GM12892 (cell line): ENCODE data around the gene KIF4A.
A peak's percentile ranks its signal among the peaks of the same experiment; 100 is the strongest.
"Not testable (repeated sequence)": the region's sequence is repeated elsewhere in the genome, so short reads cannot be mapped to it uniquely, and the experiment has no call there.

Source experiments
- DNase-seq: peaks from one replicate; pipeline ENCODE4 v3.0.0; 2011; ENCODE audit not compliant: insufficient read length
- FAIRE-seq: peaks from 2 replicates; lab custom pipeline; 2011; peaks lifted over from hg19 to GRCh38; lab: Jason Lieb, UNC
- POLR2A ChIP-seq: IDR thresholded peaks from 2 replicates; pipeline ENCODE4 v1.6.1; 2011; ENCODE audit warnings: low read depth, low read length, control low read depth
- POLR2AphosphoS5 ChIP-seq: IDR thresholded peaks from 2 replicates; pipeline ENCODE4 v1.6.1; 2011; ENCODE audit warnings: low read depth, low read length, control low read depth
- TAF1 ChIP-seq: IDR thresholded peaks from 2 replicates; pipeline ENCODE4 v1.6.1; 2011; ENCODE audit warnings: low read depth, mild to moderate bottlenecking, control low read depth, low read length, borderline replicate concordance

KIF4A gene

GRCh38 chrX:70255452-70255851, 34.5 kb upstream of the KIF4A start:
- FAIRE-seq = no peak
- no peak for DNase-seq
- TF ChIP-seq TAF1 (no peak), POLR2AphosphoS5 (no peak), POLR2A (no peak)

DNA sequence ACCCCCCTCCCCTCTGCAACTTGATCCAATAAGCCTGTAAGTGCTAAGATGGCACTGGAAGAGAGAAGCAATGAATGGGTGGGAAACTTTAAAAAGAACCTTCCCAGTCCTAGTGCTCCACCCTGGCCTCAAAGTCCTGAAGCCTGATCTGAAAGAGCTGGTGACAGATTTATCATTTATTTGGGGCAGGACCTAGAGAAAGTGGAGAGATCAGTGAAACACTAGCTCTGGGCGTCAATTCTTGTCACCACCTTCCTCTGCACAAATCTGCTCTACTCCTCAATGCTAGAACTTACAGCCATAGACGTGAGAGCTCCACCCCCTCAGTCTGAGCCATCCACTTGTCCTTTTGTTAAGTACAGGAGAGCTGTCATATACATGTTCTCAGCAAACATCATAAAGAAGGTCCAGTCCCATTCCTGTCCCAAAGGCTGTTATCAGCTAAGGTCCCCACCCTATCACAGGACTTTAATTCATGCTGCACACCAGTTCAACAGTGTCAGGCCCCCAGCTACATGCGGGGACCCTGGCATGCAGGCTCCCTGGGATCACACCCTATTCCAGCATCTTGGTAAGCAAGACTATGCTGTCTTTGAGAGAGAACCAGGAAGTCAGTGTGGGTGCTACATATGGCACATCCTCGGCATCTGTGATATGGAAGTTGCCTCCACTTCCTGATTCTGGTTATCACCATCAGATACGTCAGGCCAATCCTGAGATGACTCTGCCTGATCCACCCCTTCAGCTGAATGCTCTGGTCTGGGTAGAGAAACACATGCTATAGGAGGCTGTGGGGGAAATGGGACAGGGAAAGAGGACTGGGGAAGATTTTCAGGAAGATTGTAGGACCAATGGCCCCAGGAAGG, 32.2 kb upstream of the KIF4A start:
- no peak for FAIRE-seq
- no peak for DNase-seq
- TF ChIP-seq POLR2AphosphoS5 (no peak), TAF1 (no peak), POLR2A (no peak)

DNA sequence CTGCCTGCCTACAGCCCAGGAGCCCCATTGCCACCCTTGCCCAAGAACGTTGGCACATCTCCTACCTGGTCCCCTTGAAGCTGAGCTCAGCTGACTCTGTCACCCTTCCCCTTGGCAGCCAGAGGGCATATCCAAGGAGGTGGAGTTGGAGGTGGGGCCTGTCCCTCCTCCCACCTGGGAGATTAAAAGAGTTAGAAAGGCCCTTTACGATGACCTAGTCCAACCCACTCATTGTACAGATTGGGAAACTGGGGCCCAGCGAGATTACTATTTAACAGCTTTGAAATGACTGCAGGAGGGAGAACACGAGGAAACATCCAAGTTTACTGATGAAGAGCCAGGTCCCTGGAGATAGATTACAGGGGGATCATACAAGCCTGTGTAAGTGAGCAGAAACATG, 29.8 kb upstream of the KIF4A start, which contains the start of gene P2RY4:
Gene P2RY4, minus strand, starts transcription at position 101 of the 400 bp plus-strand sequence. CDS start 580 bp downstream, outside the sequence.
- DNase-seq = no peak
- FAIRE-seq = no peak
- TF ChIP-seq POLR2A = no peak
- no peak for TF ChIP-seq POLR2AphosphoS5
- TF ChIP-seq TAF1 = no peak

DNA sequence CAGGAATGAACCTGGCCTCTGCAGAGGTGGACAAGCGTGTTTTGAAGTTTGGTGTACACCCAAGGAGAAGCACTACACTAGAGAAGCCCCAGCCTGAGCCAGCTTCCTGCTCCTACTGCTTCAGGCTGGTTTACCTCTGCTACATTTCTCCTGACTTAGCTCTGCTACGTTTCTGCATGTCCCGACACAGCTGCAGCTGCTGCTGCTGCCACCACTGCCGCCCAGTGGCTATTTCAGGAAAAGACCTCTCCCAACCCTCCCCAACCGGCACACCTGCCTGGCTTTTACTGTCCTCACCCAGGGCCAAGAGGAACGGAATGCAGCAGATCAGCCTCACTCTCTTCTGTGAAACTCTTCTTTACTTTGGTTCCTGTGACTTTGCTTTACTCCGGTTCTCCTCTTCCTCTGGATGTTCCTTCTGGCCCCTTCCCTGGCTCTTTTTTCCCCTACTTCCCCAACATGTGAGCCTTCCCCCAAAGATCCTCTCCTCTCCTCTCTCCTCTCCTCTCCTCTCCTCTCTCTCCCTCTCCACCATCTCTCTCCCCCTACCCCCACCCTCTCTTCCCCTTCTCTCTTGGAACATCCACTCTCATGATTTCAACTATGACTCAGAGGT, 26.8 kb upstream of the KIF4A start:
- TF ChIP-seq POLR2A (no peak), POLR2AphosphoS5 (no peak), TAF1 (no peak)
- DNase-seq (no peak), FAIRE-seq (peak; percentile 66)

DNA sequence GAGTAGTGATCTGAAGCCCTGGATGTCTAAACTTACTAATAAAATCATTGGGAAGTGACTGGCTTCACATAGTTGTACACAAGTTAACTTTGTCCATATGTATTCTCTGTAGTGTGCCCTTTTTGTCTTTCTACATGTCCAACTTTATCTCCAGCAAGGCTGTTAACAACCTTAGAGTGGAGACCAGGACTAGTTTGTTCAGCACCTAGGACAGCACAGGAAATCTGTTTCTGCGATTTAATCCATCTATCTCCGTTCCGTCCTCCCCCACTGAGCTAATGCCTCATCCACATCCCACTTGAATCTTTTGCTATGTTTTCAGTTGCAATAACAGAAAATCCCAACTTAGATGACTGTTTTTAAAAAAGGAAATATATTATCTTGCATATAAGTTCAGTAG, 25.1 kb upstream of the KIF4A start:
- no peak for TF ChIP-seq POLR2A
- FAIRE-seq = no peak
- DNase-seq = no peak

- TF ChIP-seq TAF1 = no peak
- TF ChIP-seq POLR2A = no peak
- no peak for TF ChIP-seq POLR2AphosphoS5
- FAIRE-seq = no peak
- no peak for DNase-seq
Measured at GRCh38 chrX:70268034-70268433, 21.9 kb upstream of the KIF4A start, which contains the start of gene ARR3. Gene ARR3 (plus strand): TSS chrX:70268334. CDS start chrX:70269386, 1,052 bp downstream.

GRCh38 chrX:70274029-70274428, 15.9 kb upstream of the KIF4A start:
- not testable (repeated sequence) for FAIRE-seq, DNase-seq

DNA sequence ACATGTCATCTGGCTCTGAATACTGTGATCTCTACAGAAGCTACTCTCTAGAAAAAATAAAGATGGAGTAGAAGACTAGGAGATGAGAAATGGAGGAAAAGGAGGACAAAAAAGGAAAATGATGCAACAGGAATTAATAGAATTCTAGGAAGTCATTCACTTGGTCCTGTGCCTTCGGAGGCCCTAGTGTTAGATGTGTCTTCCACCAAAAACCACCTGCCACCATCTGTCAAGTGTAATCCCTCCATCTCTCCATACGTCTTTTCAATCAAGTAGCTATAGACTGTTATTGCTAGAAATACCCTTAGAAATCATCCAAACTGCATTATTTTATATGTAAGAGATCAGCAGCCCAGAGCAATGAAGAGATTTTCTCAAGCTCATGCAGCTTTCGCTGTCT, 10.8 kb upstream of the KIF4A start:
- TF ChIP-seq POLR2A (no peak), TAF1 (no peak), POLR2AphosphoS5 (no peak)
- DNase-seq = no peak
- no peak for FAIRE-seq

DNA sequence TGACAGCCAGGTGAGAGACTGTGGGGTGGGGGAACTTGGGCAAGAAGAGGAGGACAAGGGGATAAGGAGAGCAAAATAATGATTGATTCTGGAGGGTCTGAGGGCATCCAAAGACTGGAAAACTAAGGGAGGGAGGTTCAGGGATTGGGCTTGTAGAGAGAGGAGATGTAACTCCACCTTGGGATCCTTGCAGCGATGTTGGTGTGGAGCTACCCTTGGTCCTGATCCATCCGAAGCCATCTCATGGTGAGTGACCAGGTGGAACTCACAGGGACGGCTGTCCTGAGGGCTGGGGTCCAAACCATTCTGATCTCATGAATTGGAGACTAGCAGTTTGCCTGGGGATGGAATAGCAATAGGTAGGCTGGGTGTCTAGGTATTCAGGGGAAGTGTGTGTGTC, 9.3 kb upstream of the KIF4A start:
- DNase-seq (no peak), FAIRE-seq (no peak)
- no peak for TF ChIP-seq POLR2AphosphoS5
- no peak for TF ChIP-seq POLR2A
- TF ChIP-seq TAF1 = no peak

DNA sequence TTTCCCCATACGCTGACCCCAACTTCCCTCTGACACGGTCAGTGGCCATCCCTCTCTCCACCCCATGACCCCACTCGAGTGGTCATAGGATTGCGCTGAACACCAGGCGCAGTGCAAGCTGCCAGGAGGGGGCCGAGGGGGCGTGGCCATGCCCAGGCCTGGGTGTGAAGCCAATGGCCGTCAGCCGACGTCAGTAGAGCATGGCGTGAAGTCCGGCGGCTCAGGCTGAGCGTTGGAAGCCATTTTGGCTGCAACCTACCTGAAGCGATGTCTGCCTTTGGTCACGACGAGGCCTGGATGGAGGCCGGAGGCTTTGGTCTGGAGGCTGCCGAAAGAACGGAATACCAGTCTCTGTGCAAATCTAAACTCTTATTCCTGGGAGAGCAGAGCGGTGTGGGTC, 8.0 kb upstream of the KIF4A start, which contains the start of gene RAB41:
Gene RAB41, plus strand, starts transcription at position 222 of the 400 bp plus-strand sequence. Its CDS starts 46 bp downstream, at position 268.
- TF ChIP-seq TAF1 = no peak
- TF ChIP-seq POLR2A = no peak
- no peak for TF ChIP-seq POLR2AphosphoS5
- FAIRE-seq = no peak
- no peak for DNase-seq

DNA sequence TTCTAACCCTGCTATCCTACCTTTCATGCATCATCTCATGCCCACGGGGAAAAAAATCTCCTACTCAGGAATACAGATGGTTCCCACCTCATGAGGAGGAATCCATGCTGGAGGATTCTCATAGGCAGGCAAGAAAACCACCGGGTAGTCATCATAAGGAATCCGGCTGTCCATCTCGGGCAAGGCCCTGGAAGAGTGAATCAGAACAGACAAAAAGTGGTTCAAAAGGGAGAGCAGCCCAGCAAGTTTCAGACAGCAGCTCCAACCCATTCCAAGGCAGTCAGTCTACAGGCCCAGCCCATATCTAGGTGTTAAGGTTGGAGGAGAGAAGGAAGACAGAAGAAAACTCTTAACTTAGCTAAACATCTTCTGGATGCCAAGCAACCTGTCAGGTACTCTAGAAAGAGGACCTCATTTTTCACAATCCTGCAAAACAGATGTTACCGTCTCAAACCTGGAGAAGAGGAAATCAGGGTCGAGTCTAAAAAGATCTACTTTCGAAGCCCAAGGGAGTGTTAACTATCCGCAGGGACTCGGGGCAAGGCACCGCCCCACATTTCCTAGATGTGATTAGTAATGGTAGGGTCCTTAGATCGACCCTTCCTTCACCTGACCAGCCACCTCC, 624 bp upstream of the KIF4A start:
- FAIRE-seq (no peak), DNase-seq (no peak)
- no peak for TF ChIP-seq POLR2AphosphoS5
- TF ChIP-seq POLR2A = no peak
